Effector CD8-positive, alpha-beta T cell (primary cell): Measurements from ENCODE around the gene FAM200B.
"Not testable (repeated sequence)": the region's sequence is repeated elsewhere in the genome, so short reads cannot be mapped to it uniquely, and the experiment has no call there.

Source experiments
- DNase-seq: peaks from one replicate; lab custom pipeline; 2025; lab: John Stamatoyannopoulos, UW

FAM200B gene

DNA sequence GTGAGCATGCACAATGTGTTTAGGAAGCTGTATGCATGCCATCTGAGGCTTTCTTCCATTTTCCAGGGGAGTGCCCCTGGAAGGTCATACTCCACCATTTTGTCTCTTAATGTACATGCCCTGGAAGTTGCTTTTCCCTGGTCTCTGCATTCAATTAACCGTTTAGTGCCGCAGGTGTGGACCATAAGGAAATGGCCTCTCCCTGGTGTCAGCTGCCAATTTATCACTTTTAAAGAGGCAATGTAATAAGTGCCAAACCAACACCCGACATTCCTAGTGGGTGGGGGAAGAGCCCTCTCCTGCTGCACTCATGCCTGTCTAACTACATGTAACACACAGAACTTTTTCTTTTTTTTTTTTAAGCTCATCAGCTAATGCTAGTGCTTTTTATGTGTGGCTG is 14.1 kb downstream of the FAM200B start:
- DNase-seq = no peak

GRCh38 chr4:15696866-15697265 is 15.2 kb downstream of the FAM200B start:
- DNase-seq = no peak

- DNase-seq = peak; percentile 6
Observed at GRCh38 chr4:15702941-15703403, 21.3 kb downstream of the FAM200B start, which contains the start of gene BST1. TSS of gene BST1 (plus strand) at chr4:15703065. CDS start at chr4:15703145, 80 bp downstream.

DNA sequence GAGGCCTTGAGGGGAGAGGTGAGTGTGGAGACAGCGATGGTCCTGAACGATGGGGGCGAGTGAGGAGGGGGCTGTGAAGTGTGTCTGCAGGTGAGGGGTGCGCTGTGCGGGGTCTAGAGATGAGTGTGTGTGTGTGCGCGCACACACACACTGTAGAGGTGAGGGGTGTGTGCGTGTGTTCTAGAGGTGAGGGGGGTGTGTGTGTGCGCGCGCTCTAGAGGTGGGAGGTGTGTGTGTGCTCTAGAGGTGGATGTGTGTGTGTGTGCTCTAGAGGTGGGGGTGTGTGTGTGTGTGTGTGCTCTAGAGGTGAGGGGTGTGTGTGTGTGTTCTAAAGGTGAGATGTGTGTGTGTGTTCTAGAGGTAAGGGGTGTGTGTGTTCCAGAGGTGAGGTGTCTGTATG is 21.8 kb downstream of the FAM200B start:
- no peak for DNase-seq

DNA sequence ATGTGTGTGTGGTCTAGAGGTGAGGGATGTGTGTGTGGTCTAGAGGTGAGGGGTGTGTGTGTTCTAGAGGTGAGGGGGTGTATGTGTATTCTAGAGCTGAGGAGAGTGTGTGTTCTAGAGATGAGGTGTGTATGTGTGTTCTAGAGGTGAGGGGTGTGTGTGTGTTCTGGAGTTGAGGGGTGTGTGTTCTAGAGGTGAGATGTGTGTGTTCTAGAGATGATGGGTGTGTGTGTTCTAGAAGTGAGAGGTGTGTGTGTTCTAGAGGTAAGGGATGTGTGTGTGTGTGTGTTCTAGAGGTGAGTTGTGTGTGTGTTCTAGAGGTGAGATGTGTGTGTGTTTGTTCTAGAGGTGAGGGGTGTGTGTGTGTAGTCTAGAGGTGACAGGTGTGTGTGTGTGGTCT is 22.5 kb downstream of the FAM200B start:
- DNase-seq = no peak

DNA sequence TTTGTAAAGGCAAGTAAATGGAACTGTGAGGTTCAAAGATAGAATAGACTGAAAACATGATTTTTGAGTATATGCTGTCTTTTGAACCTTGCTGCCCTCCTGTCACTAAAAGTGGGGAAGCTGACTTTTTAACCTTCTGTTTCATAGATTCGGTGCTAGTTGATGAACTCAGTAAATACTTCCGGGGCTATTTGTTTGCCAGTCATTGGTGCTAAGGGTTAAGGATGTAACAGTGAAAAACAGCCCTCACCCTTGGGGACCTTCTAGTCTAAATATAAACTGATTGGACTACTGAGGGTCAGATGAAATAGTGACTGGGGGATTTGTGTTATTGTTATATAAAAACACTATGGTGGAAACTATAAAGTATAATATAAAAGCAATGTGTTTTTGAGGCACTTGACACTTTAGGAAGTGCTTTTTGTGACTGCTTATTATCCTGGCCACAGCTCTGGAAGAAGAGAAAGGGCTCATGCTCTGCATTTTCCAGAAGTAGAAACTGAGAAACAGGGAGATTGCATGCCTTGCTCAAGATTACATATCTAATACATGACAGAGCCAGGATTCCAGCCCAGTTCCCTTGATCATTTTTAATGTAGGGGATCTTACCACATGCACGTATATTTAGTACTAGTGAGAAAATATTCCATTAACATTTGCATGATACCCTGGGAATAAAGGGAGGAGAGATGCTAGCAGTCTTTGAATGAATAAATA is 25.2 kb downstream of the FAM200B start:
- DNase-seq = no peak

DNA sequence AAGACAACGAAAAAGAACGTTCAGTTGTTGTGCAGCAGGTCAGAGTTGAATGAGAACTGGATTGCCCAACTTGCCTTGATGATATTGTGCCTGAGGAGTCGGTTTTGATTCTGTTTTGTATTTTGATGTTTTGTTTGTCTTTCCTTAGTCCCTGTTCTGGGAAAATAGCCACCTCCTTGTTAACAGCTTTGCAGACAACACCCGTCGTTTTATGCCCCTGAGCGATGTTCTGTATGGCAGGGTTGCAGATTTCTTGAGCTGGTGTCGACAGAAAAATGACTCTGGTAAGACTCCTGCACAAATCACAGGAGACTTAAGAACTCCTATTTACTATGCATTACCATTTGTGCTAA is 25.7 kb downstream of the FAM200B start:
- DNase-seq = no peak

- no peak for DNase-seq
Observed at GRCh38 chr4:15711762-15712161, 30.1 kb downstream of the FAM200B start.

DNA sequence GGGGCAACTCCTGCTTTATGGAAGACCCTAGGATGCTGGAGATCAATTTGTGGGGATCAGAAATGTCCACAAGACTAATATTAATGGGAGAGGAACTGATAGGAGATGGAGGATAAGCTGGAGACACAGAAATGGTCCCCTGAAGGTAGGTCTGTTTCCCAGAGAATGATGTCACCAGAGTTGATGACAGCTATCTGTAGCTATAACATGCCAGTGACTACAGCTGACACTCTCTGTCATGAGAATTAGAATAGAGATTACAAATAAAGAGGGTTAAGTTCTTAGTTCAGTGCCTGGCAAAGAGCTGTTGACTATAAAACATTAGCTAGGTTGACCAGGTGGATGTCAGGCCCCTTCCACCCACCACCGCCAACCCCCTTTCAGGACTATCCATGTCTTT is 30.6 kb downstream of the FAM200B start:
- DNase-seq = no peak

DNA sequence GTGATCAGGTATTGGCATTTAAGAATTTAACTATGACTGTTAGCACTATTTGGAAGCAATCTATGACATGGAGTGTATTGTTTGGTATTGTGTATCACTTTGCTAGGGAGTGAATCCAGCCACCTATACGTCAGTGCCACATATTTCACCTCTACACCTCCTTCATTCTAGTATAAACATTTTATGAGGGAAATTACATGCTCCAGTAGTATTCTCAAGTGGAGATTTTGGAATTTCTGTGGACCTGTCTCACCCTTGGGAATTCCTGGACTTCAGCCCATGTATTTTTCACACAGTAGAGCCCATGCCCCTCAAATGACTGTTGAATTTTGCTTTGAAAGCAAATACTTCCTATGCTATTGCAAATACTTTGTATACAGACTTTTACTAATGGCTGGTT is 32.5 kb downstream of the FAM200B start:
- DNase-seq = no peak

DNA sequence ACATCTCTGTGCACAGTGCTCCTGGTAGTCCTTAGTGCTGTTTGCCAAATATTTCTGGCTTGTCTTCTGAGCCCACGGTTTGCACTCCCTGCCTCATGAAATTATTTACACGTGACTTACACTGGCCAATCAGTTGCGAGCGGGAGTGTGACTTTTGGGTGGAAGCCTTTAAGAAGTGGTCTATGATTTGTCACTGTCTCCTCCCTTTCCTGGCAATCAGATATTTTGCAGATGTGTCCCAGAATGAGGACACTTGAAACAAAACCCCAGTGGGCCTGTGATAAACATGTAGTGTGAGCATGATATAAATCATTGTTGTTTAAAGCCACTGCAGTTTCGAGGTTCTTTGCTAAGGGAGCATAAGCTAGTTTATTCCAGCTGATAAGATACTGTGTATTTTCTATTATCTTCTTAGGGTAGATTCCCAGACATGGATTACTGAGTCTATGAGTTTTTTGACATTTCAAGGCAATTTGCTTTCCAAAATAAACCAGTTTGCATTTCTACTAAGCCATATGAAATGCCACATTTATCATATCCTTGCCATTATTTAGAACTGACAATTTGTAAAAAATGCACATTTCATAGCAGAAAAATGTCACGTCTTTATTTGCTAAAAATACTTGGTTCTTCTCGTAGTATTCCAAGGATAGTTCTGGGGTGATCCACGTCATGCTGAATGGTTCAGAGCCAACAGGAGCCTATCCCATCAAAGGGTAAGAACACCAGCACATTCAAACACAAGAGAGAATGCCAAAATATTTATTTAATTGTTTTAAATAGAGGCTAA is 33.2 kb downstream of the FAM200B start:
- DNase-seq = no peak

DNA sequence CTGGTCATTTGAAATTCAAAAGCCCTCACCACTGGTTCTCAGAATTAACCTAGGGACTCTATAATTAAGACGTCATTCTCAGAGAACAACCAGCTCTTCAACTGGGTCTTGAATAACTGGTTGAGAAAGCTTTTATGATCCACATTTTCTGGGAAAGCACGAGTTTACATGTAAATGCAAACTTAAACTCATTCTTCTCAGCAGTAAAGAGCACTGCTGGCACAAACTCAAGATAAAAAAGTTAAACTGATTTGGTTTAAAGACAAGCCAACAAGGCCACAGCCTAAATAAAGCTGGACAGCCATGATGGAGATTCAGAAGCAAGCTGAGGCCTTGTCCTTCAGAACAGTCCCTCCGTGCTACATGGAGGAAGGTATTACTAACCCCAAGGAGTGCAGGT is 34.5 kb downstream of the FAM200B start:
- DNase-seq = no peak

DNA sequence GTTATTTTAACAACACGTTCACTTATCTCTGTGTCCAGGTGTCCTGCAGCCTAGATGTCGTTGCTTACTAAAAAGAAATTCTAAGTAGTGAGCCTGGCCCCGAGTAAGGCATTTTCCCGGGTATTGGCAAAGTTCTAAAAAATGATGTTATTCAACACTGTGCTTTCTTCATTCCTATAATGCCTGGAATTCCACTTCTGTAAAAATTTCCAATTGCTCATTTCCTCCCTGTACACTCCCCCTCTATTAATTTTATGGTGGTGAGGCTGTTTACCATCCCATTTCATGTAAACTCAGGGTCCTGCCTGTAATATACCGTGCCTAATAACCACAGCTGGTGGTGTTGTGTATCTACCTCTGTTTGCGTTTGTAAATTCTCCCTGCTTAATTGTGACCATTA is 35.5 kb downstream of the FAM200B start:
- DNase-seq = no peak

GRCh38 chr4:15717657-15718416 is 36.2 kb downstream of the FAM200B start:
- no peak for DNase-seq

- DNase-seq = no peak
Observed at GRCh38 chr4:15718465-15718864, 36.8 kb downstream of the FAM200B start.

DNA sequence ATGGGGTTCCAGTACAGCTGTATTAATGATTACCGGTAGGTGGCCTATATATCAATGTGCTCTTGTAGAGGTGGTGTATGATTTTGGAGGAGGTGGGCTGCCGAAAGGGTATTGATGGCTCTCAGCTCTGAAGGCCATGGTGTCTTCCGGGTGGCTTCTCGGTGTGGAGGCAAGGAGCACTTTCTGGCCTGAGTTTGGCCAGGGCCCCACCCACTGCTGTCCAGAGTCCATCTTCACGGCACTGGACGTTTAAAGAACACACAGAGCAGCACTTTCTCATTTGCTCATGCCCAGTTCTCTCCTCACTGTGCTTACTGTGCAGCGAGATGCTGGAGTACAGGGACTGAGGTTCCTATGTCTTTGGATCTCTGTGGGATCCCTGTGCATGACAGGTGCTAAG is 37.3 kb downstream of the FAM200B start:
- no peak for DNase-seq

DNA sequence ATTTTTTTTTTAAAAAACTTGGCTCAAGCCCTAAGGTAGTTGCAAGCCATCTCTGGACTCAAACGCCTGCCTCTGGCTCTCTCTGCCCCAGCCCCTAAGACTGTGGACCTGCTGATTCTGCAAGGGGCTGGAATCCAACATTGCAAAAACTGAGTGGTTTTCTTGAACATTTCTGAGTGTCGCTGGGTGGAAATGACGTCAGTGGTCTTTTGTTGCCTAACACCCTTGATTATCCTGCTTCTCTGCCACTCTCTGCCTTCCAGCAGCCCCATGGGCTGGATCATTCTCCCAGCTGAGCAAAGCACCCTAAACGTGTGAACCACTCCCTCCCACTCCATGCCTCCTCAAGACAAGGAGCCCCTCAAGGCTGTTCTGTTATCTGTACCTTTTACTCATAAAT is 37.9 kb downstream of the FAM200B start:
- DNase-seq = no peak

GRCh38 chr4:15720851-15721250 is 39.2 kb downstream of the FAM200B start:
- no peak for DNase-seq

- no peak for DNase-seq
Observed at GRCh38 chr4:15725608-15726007, 44.0 kb downstream of the FAM200B start.

GRCh38 chr4:15729910-15730533 is 48.4 kb downstream of the FAM200B start:
- DNase-seq = no peak

GRCh38 chr4:15733061-15733460 is 51.4 kb downstream of the FAM200B start:
- DNase-seq = not testable (repeated sequence)

GRCh38 chr4:15735536-15735935 is 53.9 kb downstream of the FAM200B start:
- DNase-seq = no peak
